Panc1 (cell line): ENCODE data around the gene BIRC7.

ENCODE experiments used
- CTCF ChIP-seq: fragments of 450-650 bp; IDR thresholded peaks from 2 replicates; pipeline ENCODE4 v1.5.1; 2017; ENCODE audit warnings: mild to moderate bottlenecking
- REST ChIP-seq, 2 experiments: IDR thresholded peaks; 2 replicates each; pipeline ENCODE4 v1.6.1; 2011 to 2012; ENCODE audit warnings: low read depth in 2 of 2, control low read depth in 1 of 2, low read length in 1 of 2, mild to moderate bottlenecking in 1 of 2, moderate library complexity in 1 of 2; ENCODE audit not compliant: insufficient read depth in 1 of 2

DNA sequence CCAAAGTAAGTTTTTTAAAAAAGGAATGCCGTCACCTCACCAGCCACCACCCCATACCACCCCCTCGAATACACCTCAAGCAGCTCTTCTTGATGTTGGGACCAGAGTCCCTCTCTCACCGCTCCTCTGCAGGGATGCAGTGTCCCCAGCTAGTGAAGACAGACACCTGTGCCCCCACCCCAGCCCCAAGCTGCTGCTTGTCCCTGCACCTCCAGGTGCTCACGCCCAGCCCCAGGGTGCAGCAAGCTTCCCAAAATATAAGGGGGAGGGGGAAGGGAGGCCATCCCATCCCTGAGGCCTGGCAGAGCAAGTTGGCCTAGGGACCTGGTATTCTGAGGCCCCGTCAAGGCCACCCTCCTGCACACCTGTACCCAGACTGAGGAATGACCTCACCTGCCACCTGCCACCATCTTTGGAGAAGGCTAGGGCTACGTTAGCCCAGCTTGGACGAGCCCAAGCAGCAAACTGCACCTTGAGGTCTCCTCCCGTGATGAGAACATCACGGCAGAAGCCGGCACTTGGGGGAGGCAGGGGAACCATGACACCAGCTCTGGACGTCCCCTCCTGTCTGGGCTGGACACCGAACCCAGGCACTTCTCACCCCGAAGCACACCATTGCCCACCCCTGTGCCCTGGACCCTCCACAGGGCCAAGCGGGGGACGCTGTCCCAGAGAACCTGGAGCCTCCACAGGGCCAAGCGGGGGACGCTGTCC is 45.7 kb upstream of the BIRC7 start:
- no peak for TF ChIP-seq CTCF
- no peak for TF ChIP-seq REST (IDR thresholded peaks at IDR 0.05; ENCODE audit: insufficient read depth in 1 of 2, low read depth in 2 of 2, low read length in 1 of 2)
